ENCODE data around the gene FAM24B.

DNA sequence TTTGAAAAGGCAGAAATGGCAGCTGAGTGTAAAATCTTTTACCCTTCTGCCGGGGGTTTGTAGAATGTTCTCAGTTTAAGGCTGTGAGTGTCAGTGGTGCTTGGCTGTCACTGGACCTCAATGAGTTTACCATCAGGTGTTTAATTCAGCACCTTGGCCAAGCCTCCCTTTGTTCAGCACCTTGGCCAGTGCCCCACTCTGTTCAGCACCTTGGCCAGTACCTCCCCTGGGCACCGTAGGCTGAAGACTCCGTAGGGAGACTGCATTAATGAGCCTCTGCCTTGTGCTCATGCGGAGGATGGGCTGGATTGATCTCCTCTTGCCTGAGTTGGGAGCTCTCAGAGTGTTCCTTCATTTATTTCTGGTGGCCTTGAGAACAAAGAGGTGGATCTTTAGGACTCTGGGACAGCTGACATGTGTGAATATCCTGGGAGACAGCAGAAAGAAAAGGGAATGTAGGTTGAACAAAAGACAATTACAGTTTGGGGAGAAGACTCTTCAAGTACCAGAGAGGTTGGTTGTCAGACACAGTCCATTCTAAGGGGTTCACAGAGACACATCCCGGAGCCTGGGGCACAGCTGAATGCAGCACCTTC is 32.6 kb upstream of the FAM24B start:
- TF ChIP-seq CTCF (conservative IDR thresholded peaks at IDR 0.05 in 1 of 2, IDR thresholded peaks at IDR 0.05 in 1 of 2; ENCODE audit: extremely low read depth in 1 of 2, insufficient read depth in 1 of 2, low read depth in 1 of 2, low read length in 2 of 2) = no peak
- no peak for TF ChIP-seq EZH2 (IDR thresholded peaks at IDR 0.05; ENCODE audit: borderline replicate concordance, low read length)

All from mammary epithelial cell (primary cell).